GM19463 (cell line): ENCODE measurements around the gene POU3F1.

Experiments
- ATAC-seq: cut with Tn5 transposase; IDR thresholded peaks from one replicate; pipeline ENCODE4 v1.9.1; 2021; ENCODE audit warnings: mild to moderate bottlenecking, moderate library complexity; ENCODE audit not compliant: unreplicated experiment

POU3F1 gene

DNA sequence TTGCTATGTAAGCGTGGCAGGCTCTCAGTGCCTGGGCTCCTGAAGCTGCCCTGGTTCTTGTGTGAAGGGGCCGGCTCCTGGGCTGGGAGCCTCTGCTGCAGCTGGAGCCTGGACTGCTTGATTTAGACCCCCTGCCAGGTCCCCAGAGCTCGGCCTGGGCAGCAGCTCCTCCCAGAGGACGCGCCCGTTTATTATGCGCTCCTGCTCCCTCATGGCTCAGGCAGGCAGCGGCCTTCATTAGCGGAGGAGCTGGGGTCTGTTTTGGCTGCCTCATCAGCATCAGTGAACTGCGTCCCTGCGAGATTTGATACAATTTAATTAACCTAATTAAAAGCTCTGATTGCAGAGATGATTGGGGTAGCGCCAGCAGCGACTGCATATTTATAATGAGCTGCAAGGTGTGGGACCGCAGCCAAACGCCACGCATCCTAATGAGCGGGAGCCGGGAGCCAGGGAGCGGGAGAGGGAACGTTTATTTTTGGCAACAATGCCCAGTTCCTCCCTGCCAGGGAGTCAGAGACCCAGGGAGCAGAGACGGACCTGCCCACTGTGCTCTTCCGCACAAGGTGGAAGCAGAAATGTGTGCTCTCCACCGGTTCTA lies 17.4 kb downstream of the POU3F1 start:
- no peak for ATAC-seq

DNA sequence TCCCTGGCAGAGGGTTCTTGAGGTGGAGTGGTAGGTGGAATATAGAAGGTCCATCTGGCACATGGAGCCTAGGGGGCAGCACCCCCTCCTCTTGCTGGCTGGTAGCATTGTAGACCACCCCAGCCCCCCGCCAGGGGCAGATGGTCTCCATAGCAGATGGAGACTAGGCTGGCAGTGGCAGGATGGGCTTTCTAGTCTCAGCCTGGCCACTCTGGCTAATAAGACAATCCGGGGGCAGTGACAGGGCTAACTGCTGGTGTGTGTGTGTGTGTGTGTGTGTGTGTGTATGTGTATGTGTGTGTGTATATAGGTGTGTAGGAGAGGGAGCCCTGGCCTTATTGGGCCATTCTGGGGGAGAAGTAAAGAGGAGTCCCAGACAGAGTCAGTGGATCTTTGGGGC lies 17.9 kb downstream of the POU3F1 start:
- ATAC-seq, result no peak

DNA sequence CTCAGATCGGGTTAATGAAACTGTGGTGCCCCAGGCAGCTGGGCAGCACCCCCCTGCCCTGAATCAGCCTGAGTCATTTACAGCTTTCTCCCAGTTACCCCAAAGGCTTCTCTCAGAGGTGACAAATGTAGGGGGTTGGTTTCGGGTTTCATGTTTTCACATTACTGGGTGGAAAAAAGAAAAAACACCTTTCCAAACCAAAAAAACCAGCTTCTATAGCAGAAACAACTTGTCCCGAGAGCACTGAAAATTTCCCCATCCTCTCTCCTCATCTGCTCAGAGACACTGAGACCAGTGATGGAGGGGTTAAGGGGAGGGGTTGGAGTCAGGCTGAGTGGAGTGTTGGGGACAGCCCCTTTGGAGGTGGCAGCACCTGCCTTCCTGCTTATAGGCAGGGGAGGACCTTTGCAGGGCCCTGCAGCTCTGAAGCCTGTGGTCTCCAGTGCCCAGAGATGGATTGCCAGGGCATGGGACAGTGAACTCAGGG lies 18.4 kb downstream of the POU3F1 start:
- ATAC-seq, result peak; percentile 78

DNA sequence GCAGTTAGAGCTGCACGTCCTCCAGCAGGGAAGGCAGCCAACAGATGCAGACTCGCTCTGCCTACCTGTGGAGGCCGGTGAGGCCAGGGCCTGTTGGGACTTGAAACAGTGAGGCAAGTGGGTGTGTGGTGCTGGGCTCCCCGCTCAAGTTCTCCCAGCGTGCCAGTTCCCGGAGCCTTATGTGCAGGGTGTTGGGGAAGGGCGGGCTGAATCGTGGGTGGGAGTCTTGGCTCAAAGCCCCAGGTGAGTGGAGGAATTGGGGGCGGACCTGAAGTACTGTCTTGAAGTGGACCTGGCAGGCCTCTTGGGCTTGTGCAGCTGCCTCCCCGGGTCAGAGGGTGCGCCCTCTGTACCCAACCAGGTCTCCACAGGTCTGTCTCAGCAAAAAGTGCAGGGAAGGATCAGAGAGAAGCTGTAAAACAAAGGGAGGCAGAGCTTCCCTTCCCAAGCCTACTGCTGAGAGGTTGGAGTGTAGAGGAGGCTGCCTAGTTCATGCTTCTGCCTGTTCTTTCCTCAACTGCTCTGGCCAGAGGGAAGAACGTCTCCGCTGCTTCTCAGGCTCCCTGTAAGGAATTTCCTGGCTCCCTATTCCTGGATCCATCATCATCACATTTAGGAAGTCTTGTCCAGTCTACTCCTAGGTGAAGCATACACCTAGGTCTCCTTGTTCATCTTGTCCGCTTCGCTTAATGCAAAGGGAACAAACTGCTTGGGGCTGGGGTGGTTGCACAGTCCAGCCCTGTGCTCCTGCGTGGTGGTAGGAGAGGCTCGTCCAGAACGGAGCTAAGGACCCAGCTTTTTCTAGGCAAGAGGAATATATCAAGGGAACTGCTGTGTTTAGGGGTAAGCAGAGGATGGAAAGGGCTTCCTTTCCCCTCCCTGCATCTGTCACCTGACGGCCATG lies 19.1 kb downstream of the POU3F1 start:
- ATAC-seq, result no peak

DNA sequence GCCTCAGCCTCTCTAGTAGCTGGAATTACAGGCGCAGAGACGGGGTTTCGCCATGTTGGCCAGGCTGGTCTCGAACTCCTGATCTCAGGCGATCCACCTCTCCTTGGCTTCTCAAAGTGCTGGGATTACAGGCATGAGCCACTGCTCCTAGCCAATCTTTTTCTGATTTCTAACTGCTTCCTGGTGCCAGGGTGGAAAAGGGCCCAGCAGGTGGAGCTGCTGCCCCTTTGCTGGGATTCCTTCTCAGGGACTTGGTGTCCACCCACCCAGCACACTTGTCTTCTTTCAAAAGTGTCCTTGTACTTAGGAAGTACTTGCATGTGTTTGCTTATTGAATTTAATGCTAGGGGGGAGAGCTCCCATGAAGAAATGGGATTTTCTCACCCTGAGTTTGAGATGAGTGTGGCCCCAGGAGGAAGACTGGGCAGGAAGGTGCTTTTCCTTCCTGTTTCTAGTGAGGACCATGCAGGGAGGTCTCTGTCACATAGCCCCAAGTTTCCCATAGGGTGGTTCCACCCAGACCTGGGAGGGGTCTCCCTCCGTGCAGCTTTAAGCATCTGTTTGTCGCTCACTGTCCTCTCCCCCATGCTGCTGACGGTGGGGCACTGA lies 19.9 kb downstream of the POU3F1 start:
- no peak for ATAC-seq

DNA sequence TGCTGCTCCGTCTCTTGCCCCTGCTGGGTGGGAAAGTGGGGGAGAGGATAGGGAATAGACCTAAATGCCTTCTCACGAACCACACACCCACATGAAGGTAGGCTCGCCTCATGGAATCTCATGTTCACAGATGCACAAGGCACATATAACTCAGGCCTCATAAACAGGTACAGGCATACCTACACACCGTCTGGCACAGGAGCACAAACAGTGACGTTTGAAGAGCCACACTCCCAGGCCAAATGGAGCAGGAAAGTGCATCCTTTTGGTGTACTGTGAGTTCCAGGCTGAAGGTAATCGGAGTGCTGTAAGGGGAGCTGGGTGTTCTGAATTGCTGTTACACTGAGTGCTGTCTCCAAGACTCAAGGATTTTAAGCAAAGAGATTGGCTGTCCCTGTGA lies 20.9 kb downstream of the POU3F1 start:
- no peak for ATAC-seq

DNA sequence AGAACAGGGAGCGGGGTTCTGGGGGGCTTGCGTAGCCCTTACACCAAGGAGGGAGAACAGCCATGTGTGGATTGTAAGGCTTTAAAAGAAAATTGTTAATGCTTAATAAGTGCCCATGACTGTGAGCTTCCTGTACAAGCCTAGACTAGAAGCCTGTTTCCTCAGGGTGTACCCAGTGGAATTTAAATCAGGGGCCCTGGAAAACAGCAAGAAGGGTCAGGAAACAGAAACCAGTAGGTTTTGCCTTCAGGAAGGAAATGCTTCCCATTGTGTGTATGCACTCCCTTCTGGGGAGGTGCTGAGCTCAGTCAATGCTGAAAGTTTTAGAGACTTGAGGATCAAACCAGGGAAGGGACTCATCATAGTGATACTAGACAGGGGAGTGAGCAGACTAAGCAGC lies 21.4 kb downstream of the POU3F1 start:
- no peak for ATAC-seq

DNA sequence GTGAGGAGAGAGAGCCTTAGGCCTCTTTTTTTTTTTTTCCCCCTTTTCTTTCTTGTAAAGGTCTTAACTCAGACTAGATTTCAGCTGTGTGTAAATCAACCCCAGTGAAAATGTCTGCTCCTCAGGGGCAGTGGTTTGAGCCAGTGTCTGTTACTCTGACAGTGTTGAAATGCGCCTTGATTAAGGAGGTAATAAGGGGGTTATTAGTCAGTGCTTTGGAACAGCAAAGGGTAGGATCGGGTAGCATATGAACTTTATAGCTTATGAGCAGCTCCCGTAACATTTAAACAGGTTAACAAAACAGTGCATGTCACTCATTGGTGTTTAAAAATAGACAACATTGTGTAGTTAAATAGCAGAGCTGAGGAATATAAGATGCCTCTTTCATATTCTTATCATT lies 23.8 kb downstream of the POU3F1 start:
- ATAC-seq, result no peak

DNA sequence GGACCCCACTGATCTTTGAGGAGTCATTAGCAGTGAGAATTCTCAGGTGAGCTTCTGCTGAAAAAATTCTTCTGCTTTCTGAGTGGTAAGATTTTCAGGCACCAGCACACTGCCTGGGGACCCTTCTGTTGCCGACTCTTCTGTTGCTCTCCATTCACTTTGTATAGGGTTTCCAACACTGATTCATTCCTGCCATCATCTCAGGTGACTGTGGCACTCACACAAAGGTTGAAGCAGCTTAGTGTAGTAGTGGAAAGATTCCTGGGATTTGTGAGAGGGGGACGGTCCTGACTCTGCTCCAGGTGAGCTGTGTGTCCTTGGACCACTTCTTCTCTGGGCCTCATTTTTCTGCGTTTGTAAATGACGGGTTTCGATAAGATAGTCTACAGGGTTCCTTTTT lies 24.6 kb downstream of the POU3F1 start:
- ATAC-seq, result no peak

DNA sequence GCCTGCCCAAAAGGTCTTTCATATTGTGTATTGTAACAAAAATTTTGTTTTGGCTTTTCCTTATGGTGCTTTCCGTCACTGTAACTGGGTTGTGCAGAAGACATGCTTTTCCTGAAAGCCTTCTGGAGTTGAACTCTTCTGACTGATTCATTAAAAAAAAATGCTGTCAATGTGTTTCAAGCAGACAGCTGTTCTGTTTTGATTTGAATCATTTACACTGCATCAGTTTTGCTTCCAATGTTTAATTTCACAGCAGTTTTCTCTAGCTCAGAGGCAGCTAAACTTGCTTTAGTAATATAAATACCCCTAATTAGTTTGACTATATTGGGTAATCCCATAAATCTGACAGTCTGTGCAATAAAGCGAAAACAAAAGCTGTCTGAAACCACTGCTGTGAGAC lies 26.2 kb downstream of the POU3F1 start:
- no peak for ATAC-seq

DNA sequence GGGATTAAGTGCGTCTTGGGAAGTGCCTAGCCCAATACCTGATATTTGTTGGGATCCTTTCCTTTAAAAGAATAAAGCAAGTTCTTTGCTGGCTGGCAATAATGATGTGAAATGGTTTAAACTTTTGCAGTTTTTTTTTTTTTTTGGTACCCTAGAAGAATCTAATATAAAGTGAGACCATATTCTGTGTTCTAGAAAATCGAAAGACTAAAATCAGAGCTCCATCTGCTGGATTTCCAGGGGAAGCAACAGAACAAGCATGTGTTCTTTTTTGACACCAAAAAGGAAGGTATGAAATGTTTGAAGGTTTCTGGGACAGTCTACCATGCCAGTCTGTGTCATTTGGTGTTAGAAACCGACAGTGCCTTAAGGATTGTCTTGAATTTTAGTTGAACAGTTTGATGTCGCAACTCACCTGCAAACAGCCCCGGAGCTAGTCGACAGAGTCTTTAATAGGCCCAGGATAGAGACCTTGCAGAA lies 27.7 kb downstream of the POU3F1 start:
- no peak for ATAC-seq

DNA sequence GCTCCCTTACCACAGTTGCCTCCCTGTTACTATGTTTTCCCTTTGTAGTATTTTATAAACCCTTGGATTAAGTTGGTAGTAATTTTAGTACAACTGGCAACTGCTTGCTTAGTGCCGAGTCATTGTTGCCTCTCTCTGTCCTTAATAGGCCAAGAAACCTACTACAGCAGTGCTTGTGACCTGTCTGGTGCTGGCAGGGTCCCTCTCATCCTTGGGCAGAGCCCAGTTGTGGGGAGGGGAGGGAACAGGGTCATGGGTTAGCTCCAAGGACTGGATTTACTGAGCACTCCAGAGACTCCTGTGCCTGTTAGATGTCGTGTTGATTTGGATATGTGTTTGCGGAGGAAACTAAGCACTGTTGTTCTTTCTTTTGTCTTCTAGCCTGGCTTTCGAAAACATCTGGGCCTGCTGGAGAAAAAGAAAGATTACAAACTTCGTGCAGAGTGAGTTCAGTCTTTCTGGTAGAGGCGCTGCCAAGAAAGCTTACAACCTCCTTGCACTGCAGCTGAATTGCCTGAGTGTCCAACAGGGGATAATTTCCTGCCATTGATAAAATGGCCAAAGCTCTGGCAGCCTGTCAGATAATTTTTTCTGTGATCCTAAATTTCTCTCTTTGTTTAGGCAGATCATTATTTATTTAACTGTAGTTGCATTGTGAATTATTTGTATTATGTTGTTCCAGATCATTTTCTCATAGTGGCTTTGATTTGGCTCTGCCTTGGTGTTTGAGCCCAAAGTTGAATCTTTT lies 30.4 kb downstream of the POU3F1 start:
- no peak for ATAC-seq

DNA sequence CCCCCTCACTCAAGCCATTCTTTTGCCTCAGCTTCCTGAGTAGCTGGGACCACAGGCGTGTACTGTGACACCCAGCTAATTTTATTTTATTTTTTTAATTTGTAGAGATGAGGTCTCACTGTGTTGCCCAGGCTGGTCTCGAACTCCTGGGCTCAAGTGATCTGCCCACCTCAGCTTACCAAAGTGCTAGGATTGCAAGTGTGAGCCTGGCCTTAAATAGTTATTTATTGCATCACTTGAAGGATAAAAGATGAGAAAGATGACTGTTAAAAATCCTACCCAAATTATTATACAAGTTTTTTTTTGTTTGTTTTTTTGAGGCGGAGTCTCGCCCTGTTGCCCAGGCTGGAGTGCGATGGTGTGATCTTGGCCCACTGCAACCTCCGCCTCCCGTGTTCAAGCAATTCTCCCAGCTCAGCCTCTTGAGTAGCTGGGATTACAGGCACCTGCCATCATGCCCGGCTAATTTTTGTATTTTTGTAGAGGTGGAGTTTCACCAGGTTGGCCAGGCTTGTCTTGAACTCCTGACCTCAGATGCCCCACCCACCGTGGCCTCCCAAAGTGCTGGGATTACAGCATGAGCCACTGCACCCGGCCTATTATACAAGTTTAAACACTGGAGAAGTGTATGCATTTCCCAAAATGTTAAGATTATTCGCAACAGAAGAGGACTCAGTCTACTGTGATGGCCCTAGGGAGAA lies 31.7 kb downstream of the POU3F1 start:
- no peak for ATAC-seq

DNA sequence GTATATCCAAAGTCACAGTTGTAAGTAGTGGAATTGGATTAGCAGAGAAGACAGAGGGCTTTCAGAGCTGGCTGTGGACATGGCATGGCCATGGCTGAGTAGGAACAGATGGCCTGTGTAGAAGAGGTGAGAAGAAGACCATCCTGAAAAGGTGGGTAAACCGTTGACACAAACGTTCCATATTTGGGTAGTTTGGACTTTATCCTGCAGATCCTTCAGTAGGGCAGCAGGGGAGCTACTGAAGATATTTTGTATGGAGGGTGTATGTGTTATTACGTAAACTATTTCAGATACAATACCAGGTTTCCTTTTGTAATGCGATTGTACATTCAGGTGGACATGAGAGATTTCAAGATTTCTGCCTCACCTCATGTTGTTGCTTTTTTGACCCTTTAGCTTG lies 32.4 kb downstream of the POU3F1 start:
- no peak for ATAC-seq

DNA sequence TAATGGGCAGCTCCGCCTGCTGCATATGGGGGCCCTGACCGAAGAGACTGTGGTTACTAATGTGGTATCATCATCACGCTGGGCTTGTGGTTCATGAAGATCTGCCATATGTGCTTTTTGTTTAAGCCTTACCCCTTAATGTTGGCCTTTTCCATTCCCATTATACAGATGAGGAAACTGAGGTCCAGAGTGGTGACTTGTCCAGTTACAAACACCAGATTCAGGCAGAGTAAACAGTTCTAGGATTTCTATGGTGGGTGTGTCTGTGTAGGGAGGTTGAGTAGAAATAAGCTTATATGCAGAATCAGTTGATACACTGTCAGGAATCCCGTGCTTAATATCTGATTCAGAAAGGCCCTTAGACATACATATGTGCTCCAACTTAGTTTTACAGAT lies 33.4 kb downstream of the POU3F1 start:
- no peak for ATAC-seq

DNA sequence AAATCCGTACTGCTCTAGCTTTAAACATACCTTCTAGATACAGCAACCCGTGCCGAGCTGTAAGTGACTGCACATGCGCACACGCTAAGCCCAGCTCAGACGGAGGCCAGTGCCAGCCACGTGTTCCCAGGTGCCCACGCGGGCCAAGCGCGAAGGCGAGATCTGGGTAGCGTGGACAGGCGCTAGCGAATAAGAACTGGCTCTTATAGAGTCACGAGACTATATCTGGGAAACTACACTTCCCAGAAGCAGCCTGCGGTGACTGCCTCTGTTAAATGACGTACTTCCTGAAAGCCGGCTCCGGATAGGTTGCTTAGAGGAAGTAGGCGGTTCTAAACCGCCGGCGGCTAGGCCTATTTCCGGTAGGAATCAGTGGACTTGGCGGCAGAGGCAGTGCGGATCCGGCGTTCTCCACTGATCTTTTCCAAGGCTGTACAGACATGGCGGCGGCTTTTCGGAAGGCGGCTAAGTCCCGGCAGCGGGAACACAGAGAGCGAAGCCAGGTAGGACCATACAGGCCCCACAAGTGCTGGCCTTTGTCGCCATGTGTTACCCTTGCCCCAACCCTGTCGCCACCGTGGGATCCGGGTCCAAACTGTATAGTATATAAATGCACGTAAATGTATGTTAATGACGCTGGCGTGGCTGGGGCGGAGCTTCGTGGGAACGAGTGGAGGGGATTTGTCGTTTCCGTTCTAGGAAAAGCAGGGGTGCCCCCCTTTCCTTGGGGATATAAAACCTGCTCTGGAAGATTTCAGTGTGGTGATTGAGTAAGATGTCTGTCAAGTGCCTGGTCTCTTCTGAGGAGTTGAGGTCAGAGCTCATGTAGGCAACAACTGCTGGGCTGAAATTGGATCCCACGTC lies 34.0 kb downstream of the POU3F1 start, which contains the start of gene UTP11:
Gene UTP11, plus strand, starts transcription at position 372 of the 864 bp plus-strand sequence. Its CDS starts 69 bp downstream, at position 441.
- peak; percentile 98 for ATAC-seq

DNA sequence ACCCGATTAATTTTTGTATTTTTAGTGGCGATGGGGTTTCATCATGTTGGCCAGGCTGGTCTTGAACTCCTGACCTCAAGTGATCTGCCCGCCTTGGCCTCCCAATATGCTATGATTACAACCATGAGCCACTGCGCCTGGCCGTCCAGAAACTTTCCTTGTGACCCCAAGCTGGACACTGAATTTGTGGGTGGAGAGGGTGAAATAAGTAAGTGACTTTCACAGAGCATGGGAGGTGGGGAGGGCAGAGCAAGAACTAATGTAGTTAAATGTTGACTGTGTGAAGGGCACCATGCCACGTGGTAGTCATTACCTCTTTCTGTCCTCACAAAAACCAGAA lies 36.8 kb downstream of the POU3F1 start:
- ATAC-seq, result no peak

DNA sequence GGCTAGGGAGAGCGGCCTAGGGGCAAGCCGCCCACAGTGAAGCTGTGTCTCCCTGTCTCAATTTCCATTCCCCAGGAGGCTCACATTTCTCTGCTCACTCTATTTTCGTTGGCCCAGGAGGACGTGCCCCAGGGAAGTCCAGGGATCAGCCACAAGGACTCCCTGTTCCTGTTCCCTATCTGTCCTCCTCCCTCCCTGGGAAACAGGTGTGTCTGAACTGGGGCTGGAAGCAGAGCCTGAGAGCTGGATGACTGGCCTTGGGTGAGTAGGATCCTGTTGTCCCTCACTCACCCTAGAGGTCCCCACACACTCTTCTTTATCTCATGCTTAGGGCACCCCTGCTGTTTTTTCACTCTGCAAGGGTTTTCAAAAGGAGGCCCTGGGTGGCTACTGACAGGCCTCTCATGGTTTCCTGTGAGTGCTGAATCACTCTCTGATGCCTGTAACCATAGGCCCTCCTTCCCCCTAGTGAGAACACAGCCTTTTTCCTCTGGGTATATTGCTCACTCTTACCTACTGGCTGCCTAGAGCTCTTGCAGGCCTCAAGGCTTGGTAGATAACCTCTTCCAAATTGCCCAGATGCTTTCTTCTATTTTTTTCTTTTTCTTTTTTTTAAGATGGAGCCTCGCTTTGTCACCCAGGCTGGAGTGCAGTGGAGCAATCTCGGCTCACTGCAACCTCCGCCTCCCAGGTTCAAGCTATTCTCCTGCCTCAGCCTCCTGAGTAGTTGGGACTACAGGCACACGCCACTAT lies 37.3 kb downstream of the POU3F1 start:
- no peak for ATAC-seq
